SK-N-SH (cell line): ENCODE data around the gene CCL24.

Experiments
- CTCF ChIP-seq: fragments of 200-600 bp; sonication (generic); IDR thresholded peaks from 2 replicates; pipeline ENCODE4 v1.6.1; 2017; ENCODE audit warnings: antibody characterized with exemption, mild to moderate bottlenecking, moderate library complexity
- EP300 ChIP-seq, 2 experiments: IDR thresholded peaks; 2 replicates each; pipeline versions ENCODE4 v1.4.0 to v1.6.1; 2012; ENCODE audit warnings: borderline replicate concordance in 1 of 2, low read depth in 1 of 2, low read length in 1 of 2
- RXRA ChIP-seq: IDR thresholded peaks from 2 replicates; pipeline ENCODE4 v1.4.0; 2012; ENCODE audit warnings: low read depth, mild to moderate bottlenecking, borderline replicate concordance
- SIN3A ChIP-seq: IDR thresholded peaks from 2 replicates; pipeline ENCODE4 v1.6.1; 2012; ENCODE audit warnings: low read depth, mild to moderate bottlenecking, low read length, moderate library complexity, borderline replicate concordance
- TCF12 ChIP-seq: IDR thresholded peaks from 2 replicates; pipeline ENCODE4 v1.4.0; 2012
- USF2 ChIP-seq: fragments of 150-350 bp; IDR thresholded peaks from 2 replicates; pipeline ENCODE4 v1.6.1; 2017; ENCODE audit warnings: antibody characterized with exemption, low read length, low read depth, borderline replicate concordance
- YY1 ChIP-seq: IDR thresholded peaks from 2 replicates; pipeline ENCODE4 v1.4.0; 2012; ENCODE audit warnings: low read depth, mild to moderate bottlenecking

GRCh38 chr7:75817116-75817515, 3.5 kb upstream of the CCL24 start:
- TF ChIP-seq CTCF = no peak
- TF ChIP-seq USF2 = no peak
- no peak for TF ChIP-seq YY1
- TF ChIP-seq RXRA = no peak
- TF ChIP-seq SIN3A = no peak
- no peak for TF ChIP-seq TCF12
- no peak for TF ChIP-seq EP300 (IDR thresholded peaks at IDR 0.05; ENCODE audit: borderline replicate concordance in 1 of 2, low read depth in 1 of 2, low read length in 1 of 2)
